Measurements from ENCODE around the gene SPTLC3. TPM values are rescaled to one million over a fixed set of nuclear protein-coding genes. Genes with fewer than 3 reads are reported as not detected.

The SPTLC3 gene
- polyA plus RNA-seq, 4 donors = 4.3 to 60.2 (median 5.8) TPM

GRCh38 chr20:13029687-13030375, 21.1 kb downstream of the SPTLC3 start:
- peak overlapping the region in 1 of 3 donors; percentile 42 for H3K27ac ChIP-seq (ENCODE audit: low read depth in 1 of 3, low read length in 2 of 3)
- peaks cover 0 to 17% (median 0%) of the 10 kb centered on the region in 3 donors for H3K36me3 ChIP-seq (ENCODE audit: control insufficient read depth in 3 of 3, insufficient read depth in 2 of 3, low read depth in 1 of 3, low read length in 3 of 3)
- no peak for FAIRE-seq
- DNase-seq = peak; percentile 68
- H3K4me1 ChIP-seq (ENCODE audit: control insufficient read depth in 3 of 3, insufficient read depth in 2 of 3, low read depth in 1 of 3, low read length in 2 of 3) = peaks cover 2 to 20% (median 3%) of the 10 kb centered on the region in 3 donors
- 28 to 56% (median 38%) methylated on average over 3 of the region's 3 CpGs for WGBS, 3 donors
- no peaks in the 10 kb centered on the region for H3K27me3 ChIP-seq (ENCODE audit: control insufficient read depth in 3 of 3, insufficient read depth in 3 of 3, low read length in 3 of 3)
- H3K9me3 ChIP-seq (ENCODE audit: control insufficient read depth in 2 of 2, insufficient read depth in 1 of 2, low read depth in 1 of 2, low read length in 1 of 2) = peaks cover 0 to 4% of the 10 kb centered on the region in 2 donors
- no peak overlapping the region for H3K4me3 ChIP-seq (ENCODE audit: low read depth in 1 of 3, low read length in 3 of 3)

- Histone ChIP-seq H3K36me3 (ENCODE audit: control insufficient read depth in 3 of 3, insufficient read depth in 2 of 3, low read depth in 1 of 3, low read length in 3 of 3) (peaks cover 0 to 14% (median 0%) of the 10 kb centered on the region in 3 donors), H3K27me3 (ENCODE audit: control insufficient read depth in 3 of 3, insufficient read depth in 3 of 3, low read length in 3 of 3) (no peaks in the 10 kb centered on the region), H3K4me1 (ENCODE audit: control insufficient read depth in 3 of 3, insufficient read depth in 2 of 3, low read depth in 1 of 3, low read length in 2 of 3) (peaks cover 2 to 22% (median 3%) of the 10 kb centered on the region in 3 donors), H3K4me3 (ENCODE audit: low read depth in 1 of 3, low read length in 3 of 3) (no peak overlapping the region), H3K9me3 (ENCODE audit: control insufficient read depth in 2 of 2, insufficient read depth in 1 of 2, low read depth in 1 of 2, low read length in 1 of 2) (peaks cover 0 to 4% of the 10 kb centered on the region in 2 donors), H3K27ac (ENCODE audit: low read depth in 1 of 3, low read length in 2 of 3) (no peak overlapping the region)
- FAIRE-seq (no peak), DNase-seq (no peak)
- 82 to 88% (median 86%) methylated on average over 4 of the region's 4 CpGs for WGBS, 3 donors
Observed at GRCh38 chr20:13031751-13032150, 23.0 kb downstream of the SPTLC3 start.

- Histone ChIP-seq H3K4me1 (ENCODE audit: control insufficient read depth in 3 of 3, insufficient read depth in 2 of 3, low read depth in 1 of 3, low read length in 2 of 3) (peaks cover 2 to 22% (median 3%) of the 10 kb centered on the region in 3 donors), H3K27me3 (ENCODE audit: control insufficient read depth in 3 of 3, insufficient read depth in 3 of 3, low read length in 3 of 3) (no peaks in the 10 kb centered on the region), H3K27ac (ENCODE audit: low read depth in 1 of 3, low read length in 2 of 3) (no peak overlapping the region), H3K9me3 (ENCODE audit: control insufficient read depth in 2 of 2, insufficient read depth in 1 of 2, low read depth in 1 of 2, low read length in 1 of 2) (peaks cover 0 to 4% of the 10 kb centered on the region in 2 donors), H3K4me3 (ENCODE audit: low read depth in 1 of 3, low read length in 3 of 3) (no peak overlapping the region), H3K36me3 (ENCODE audit: control insufficient read depth in 3 of 3, insufficient read depth in 2 of 3, low read depth in 1 of 3, low read length in 3 of 3) (peaks cover 0 to 7% (median 0%) of the 10 kb centered on the region in 3 donors)
- no peak for FAIRE-seq
- DNase-seq = no peak
Observed at GRCh38 chr20:13034115-13034514, 25.3 kb downstream of the SPTLC3 start.

- Histone ChIP-seq H3K27me3 (ENCODE audit: control insufficient read depth in 3 of 3, insufficient read depth in 3 of 3, low read length in 3 of 3) (no peaks in the 10 kb centered on the region), H3K9me3 (ENCODE audit: control insufficient read depth in 2 of 2, insufficient read depth in 1 of 2, low read depth in 1 of 2, low read length in 1 of 2) (peaks cover 0 to 4% of the 10 kb centered on the region in 2 donors), H3K4me1 (ENCODE audit: control insufficient read depth in 3 of 3, insufficient read depth in 2 of 3, low read depth in 1 of 3, low read length in 2 of 3) (peaks cover 2 to 16% (median 3%) of the 10 kb centered on the region in 3 donors), H3K27ac (ENCODE audit: low read depth in 1 of 3, low read length in 2 of 3) (peak overlapping the region in 1 of 3 donors; percentile 60), H3K36me3 (ENCODE audit: control insufficient read depth in 3 of 3, insufficient read depth in 2 of 3, low read depth in 1 of 3, low read length in 3 of 3) (peaks cover 0 to 7% (median 0%) of the 10 kb centered on the region in 3 donors), H3K4me3 (ENCODE audit: low read depth in 1 of 3, low read length in 3 of 3) (no peak overlapping the region)
- FAIRE-seq (no peak), DNase-seq (peak in 1 of 2 donors; percentile 14)
- WGBS, 3 donors = 24 to 72% (median 26%) methylated on average over 1 of the region's 1 CpG
Observed at GRCh38 chr20:13034936-13035335, 26.2 kb downstream of the SPTLC3 start.

GRCh38 chr20:13035399-13036152, 26.8 kb downstream of the SPTLC3 start:
- Histone ChIP-seq H3K4me1 (ENCODE audit: control insufficient read depth in 3 of 3, insufficient read depth in 2 of 3, low read depth in 1 of 3, low read length in 2 of 3) (peaks cover 2 to 14% (median 3%) of the 10 kb centered on the region in 3 donors), H3K36me3 (ENCODE audit: control insufficient read depth in 3 of 3, insufficient read depth in 2 of 3, low read depth in 1 of 3, low read length in 3 of 3) (peaks cover 0 to 5% (median 0%) of the 10 kb centered on the region in 3 donors), H3K4me3 (ENCODE audit: low read depth in 1 of 3, low read length in 3 of 3) (no peak overlapping the region), H3K27ac (ENCODE audit: low read depth in 1 of 3, low read length in 2 of 3) (peak overlapping the region in 1 of 3 donors; percentile 60), H3K9me3 (ENCODE audit: control insufficient read depth in 2 of 2, insufficient read depth in 1 of 2, low read depth in 1 of 2, low read length in 1 of 2) (peaks cover 0 to 4% of the 10 kb centered on the region in 2 donors), H3K27me3 (ENCODE audit: control insufficient read depth in 3 of 3, insufficient read depth in 3 of 3, low read length in 3 of 3) (no peaks in the 10 kb centered on the region)
- DNase-seq (peak; percentile 64 to 84), FAIRE-seq (peak; percentile 59)
- WGBS, 3 donors = 9 to 47% (median 16%) methylated on average over 2 of the region's 2 CpGs

GRCh38 chr20:13037727-13038126, 29.0 kb downstream of the SPTLC3 start:
- Histone ChIP-seq H3K4me1 (ENCODE audit: control insufficient read depth in 3 of 3, insufficient read depth in 2 of 3, low read depth in 1 of 3, low read length in 2 of 3) (peaks cover 0 to 8% (median 2%) of the 10 kb centered on the region in 3 donors), H3K4me3 (ENCODE audit: low read depth in 1 of 3, low read length in 3 of 3) (no peak overlapping the region), H3K27me3 (ENCODE audit: control insufficient read depth in 3 of 3, insufficient read depth in 3 of 3, low read length in 3 of 3) (no peaks in the 10 kb centered on the region), H3K27ac (ENCODE audit: low read depth in 1 of 3, low read length in 2 of 3) (no peak overlapping the region), H3K36me3 (ENCODE audit: control insufficient read depth in 3 of 3, insufficient read depth in 2 of 3, low read depth in 1 of 3, low read length in 3 of 3) (no peaks in the 10 kb centered on the region), H3K9me3 (ENCODE audit: control insufficient read depth in 2 of 2, insufficient read depth in 1 of 2, low read depth in 1 of 2, low read length in 1 of 2) (no peaks in the 10 kb centered on the region)
- DNase-seq (peak in 1 of 2 donors; percentile 35), FAIRE-seq (no peak)
- WGBS, 3 donors = 83 to 93% (median 92%) methylated on average over 3 of the region's 3 CpGs

GRCh38 chr20:13041574-13042457, 33.0 kb downstream of the SPTLC3 start:
- H3K27me3 ChIP-seq (ENCODE audit: control insufficient read depth in 3 of 3, insufficient read depth in 3 of 3, low read length in 3 of 3) = no peaks in the 10 kb centered on the region
- no peak for FAIRE-seq
- no peaks in the 10 kb centered on the region for H3K4me1 ChIP-seq (ENCODE audit: control insufficient read depth in 3 of 3, insufficient read depth in 2 of 3, low read depth in 1 of 3, low read length in 2 of 3)
- H3K4me3 ChIP-seq (ENCODE audit: low read depth in 1 of 3, low read length in 3 of 3) = no peak overlapping the region
- no peaks in the 10 kb centered on the region for H3K36me3 ChIP-seq (ENCODE audit: control insufficient read depth in 3 of 3, insufficient read depth in 2 of 3, low read depth in 1 of 3, low read length in 3 of 3)
- DNase-seq = no peak
- WGBS, 3 donors = 91 to 97% (median 93%) methylated on average over 4 of the region's 4 CpGs
- no peaks in the 10 kb centered on the region for H3K9me3 ChIP-seq (ENCODE audit: control insufficient read depth in 2 of 2, insufficient read depth in 1 of 2, low read depth in 1 of 2, low read length in 1 of 2)
- no peak overlapping the region for H3K27ac ChIP-seq (ENCODE audit: low read depth in 1 of 3, low read length in 2 of 3)

- Histone ChIP-seq H3K4me1 (ENCODE audit: control insufficient read depth in 3 of 3, insufficient read depth in 2 of 3, low read depth in 1 of 3, low read length in 2 of 3) (no peaks in the 10 kb centered on the region), H3K27me3 (ENCODE audit: control insufficient read depth in 3 of 3, insufficient read depth in 3 of 3, low read length in 3 of 3) (no peaks in the 10 kb centered on the region), H3K4me3 (ENCODE audit: low read depth in 1 of 3, low read length in 3 of 3) (no peak overlapping the region), H3K9me3 (ENCODE audit: control insufficient read depth in 2 of 2, insufficient read depth in 1 of 2, low read depth in 1 of 2, low read length in 1 of 2) (no peaks in the 10 kb centered on the region), H3K27ac (ENCODE audit: low read depth in 1 of 3, low read length in 2 of 3) (no peak overlapping the region), H3K36me3 (ENCODE audit: control insufficient read depth in 3 of 3, insufficient read depth in 2 of 3, low read depth in 1 of 3, low read length in 3 of 3) (no peaks in the 10 kb centered on the region)
- no peak for DNase-seq
- no peak for FAIRE-seq
Observed at GRCh38 chr20:13042458-13042794, 33.7 kb downstream of the SPTLC3 start.
